Measurements from ENCODE around the gene MAST3. TPM values are rescaled to one million over a fixed set of nuclear protein-coding genes. Genes with fewer than 3 reads are reported as not detected.

Gene MAST3
- total and polyA plus RNA-seq, 2 donors: 3.5 to 7.0 TPM

DNA sequence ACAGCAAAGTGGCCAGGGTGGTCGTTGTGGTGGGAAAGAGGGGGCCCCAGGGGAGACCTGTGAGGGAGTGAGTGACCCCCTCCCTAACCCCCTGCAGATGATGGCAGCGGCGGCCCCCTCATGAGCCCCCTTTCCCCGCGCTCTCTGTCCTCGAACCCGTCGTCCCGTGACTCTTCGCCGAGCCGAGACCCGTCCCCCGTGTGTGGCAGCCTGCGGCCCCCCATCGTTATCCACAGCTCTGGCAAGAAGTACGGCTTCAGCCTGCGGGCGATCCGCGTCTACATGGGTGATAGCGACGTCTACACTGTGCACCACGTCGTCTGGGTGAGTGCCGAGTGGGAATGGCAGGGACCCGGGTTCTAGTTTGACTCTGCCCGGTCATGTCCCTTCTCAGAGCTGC, 47.3 kb downstream of the MAST3 start:
- WGBS: 97% methylated on average over 28 of the region's 28 CpGs

GRCh38 chr19:18145391-18145999, 47.9 kb downstream of the MAST3 start:
- Histone ChIP-seq H3K36me3 (ENCODE audit: insufficient read depth) (no peaks in the 10 kb centered on the region), H3K4me3 (ENCODE audit: low read depth, low read length) (no peak overlapping the region), H3K4me1 (ENCODE audit: insufficient read depth) (no peaks in the 10 kb centered on the region), H3K27ac (ENCODE audit: low read depth) (no peak overlapping the region)
- 92% methylated on average over 19 of the region's 19 CpGs for WGBS
- no peak for DNase-seq (ENCODE audit: extremely low spot score)

More for the DNA sequence above, 47.3 kb downstream of the MAST3 start:
- H3K27ac ChIP-seq (ENCODE audit: low read depth): no peak overlapping the region
- no peak overlapping the region for H3K4me3 ChIP-seq (ENCODE audit: low read depth, low read length)
- no peaks in the 10 kb centered on the region for H3K36me3 ChIP-seq (ENCODE audit: insufficient read depth)
- DNase-seq (ENCODE audit: extremely low spot score): no peak
- no peaks in the 10 kb centered on the region for H3K4me1 ChIP-seq (ENCODE audit: insufficient read depth)

DNA sequence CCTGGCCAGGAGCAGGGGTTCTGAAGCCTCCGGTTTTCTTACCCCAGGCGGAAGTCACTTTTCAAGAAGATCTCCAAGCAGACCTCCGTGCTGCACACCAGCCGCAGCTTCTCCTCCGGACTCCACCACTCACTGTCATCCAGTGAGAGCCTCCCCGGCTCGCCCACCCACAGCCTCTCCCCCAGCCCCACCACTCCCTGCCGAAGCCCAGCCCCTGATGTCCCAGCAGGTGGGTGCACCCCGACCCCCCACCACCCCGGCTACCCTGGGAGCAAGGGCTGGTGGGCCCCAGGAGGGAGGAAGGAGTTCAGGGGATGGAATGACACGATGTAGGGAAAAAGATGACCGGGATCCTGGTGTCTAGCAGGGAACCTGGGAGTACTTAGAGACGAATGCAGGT, 49.8 kb downstream of the MAST3 start:
- Histone ChIP-seq H3K4me1 (ENCODE audit: insufficient read depth) (no peaks in the 10 kb centered on the region), H3K36me3 (ENCODE audit: insufficient read depth) (no peaks in the 10 kb centered on the region), H3K27ac (ENCODE audit: low read depth) (no peak overlapping the region), H3K4me3 (ENCODE audit: low read depth, low read length) (no peak overlapping the region)
- WGBS: 93% methylated on average over 13 of the region's 13 CpGs
- DNase-seq (ENCODE audit: extremely low spot score): no peak

GRCh38 chr19:18149596-18149975, 52.0 kb downstream of the MAST3 start:
- no peak for DNase-seq (ENCODE audit: extremely low spot score)
- no peak overlapping the region for H3K4me3 ChIP-seq (ENCODE audit: low read depth, low read length)
- WGBS: 88% methylated on average over 16 of the region's 16 CpGs
- no peak overlapping the region for H3K27ac ChIP-seq (ENCODE audit: low read depth)
- no peaks in the 10 kb centered on the region for H3K36me3 ChIP-seq (ENCODE audit: insufficient read depth)
- H3K4me1 ChIP-seq (ENCODE audit: insufficient read depth): no peaks in the 10 kb centered on the region

- no peak for DNase-seq (ENCODE audit: extremely low spot score)
- Histone ChIP-seq H3K27ac (ENCODE audit: low read depth) (no peak overlapping the region), H3K36me3 (ENCODE audit: insufficient read depth) (peaks cover 3% of the 10 kb centered on the region), H3K4me1 (ENCODE audit: insufficient read depth) (peaks cover 2% of the 10 kb centered on the region), H3K4me3 (ENCODE audit: low read depth, low read length) (no peak overlapping the region)
- WGBS: 81% methylated on average over 18 of the region's 18 CpGs
Measured at GRCh38 chr19:18150776-18151624, 53.4 kb downstream of the MAST3 start.

DNA sequence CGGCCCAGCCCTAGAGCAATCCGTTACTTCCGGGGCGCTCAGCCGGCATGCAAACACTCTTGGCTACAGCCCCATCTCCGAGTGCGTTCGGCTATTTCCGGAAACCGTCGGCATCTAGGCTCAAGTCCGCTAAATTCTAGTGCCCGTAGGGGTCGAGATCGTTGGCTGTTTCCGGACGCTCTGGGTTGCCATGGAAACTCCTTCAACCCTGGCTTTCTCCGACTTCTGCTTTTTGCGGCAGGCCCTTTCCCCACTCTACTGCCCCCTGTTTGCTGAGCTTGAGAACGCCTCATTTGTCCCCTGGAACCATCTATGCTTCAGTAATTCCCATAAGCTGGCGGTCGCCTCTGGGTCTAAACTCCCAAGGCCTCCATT, 54.9 kb downstream of the MAST3 start:
- WGBS: under 1% methylated on average over 22 of the region's 22 CpGs
- Histone ChIP-seq H3K27ac (ENCODE audit: low read depth) (peak overlapping the region; percentile 87), H3K4me1 (ENCODE audit: insufficient read depth) (peaks cover 2% of the 10 kb centered on the region), H3K36me3 (ENCODE audit: insufficient read depth) (peaks cover 3% of the 10 kb centered on the region), H3K4me3 (ENCODE audit: low read depth, low read length) (peak overlapping the region; percentile 16)
- DNase-seq (ENCODE audit: extremely low spot score): peak; percentile 95

- WGBS: under 1% methylated on average over 86 of the region's 86 CpGs
- Histone ChIP-seq H3K27ac (ENCODE audit: low read depth) (peak within 1 kb of the TSS; percentile 87), H3K36me3 (ENCODE audit: insufficient read depth) (peaks cover 3% of the 10 kb centered on the region), H3K4me3 (ENCODE audit: low read depth, low read length) (peak within 1 kb of the TSS; percentile 68), H3K4me1 (ENCODE audit: insufficient read depth) (peaks cover 2% of the 10 kb centered on the region)
- DNase-seq (ENCODE audit: extremely low spot score): peak; percentile 99
Measured at GRCh38 chr19:18152817-18153555, 55.4 kb downstream of the MAST3 start, which contains the start of gene PIK3R2. Gene PIK3R2 (plus strand): TSS chr19:18153163. CDS start chr19:18155880, 2,717 bp downstream.

DNA sequence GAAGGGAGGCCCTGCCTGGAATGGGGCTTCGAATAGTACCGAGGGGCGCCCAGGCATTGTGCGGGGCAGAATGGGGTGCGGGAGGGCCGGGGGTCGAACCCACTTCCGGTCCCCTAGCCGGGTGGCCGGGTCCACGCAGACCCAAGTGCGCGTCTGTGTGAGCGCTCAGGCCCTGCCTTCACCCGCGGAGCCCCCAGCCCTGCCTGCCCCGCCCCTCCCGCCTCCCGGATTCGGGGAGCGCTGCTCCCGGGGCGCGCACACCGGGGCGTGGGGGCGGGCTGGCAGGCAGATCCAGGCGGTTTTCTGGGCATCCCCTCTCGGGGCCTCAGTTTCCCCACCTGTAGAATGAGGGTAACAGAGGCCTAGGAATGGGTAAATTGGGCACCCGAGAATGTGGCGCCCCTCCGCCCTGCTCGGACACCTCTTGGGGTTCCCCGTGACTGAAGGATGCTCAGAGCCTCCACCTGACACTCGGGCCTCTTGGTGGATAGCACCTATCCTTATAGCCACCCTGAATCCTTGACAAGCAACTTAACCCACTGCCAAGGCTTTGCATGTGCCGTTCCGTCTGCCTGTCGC, 56.1 kb downstream of the MAST3 start:
- no peak for DNase-seq (ENCODE audit: extremely low spot score)
- H3K27ac ChIP-seq (ENCODE audit: low read depth): peak overlapping the region; percentile 87
- peaks cover 3% of the 10 kb centered on the region for H3K36me3 ChIP-seq (ENCODE audit: insufficient read depth)
- 1% methylated on average over 38 of the region's 38 CpGs for WGBS
- H3K4me1 ChIP-seq (ENCODE audit: insufficient read depth): peaks cover 2% of the 10 kb centered on the region
- peak overlapping the region; percentile 68 for H3K4me3 ChIP-seq (ENCODE audit: low read depth, low read length)

GRCh38 chr19:18155095-18156087, 57.8 kb downstream of the MAST3 start:
- peak overlapping the region; percentile 3 for H3K27ac ChIP-seq (ENCODE audit: low read depth)
- peaks cover 3% of the 10 kb centered on the region for H3K36me3 ChIP-seq (ENCODE audit: insufficient read depth)
- no peak for DNase-seq (ENCODE audit: extremely low spot score)
- H3K4me3 ChIP-seq (ENCODE audit: low read depth, low read length): no peak overlapping the region
- peaks cover 2% of the 10 kb centered on the region for H3K4me1 ChIP-seq (ENCODE audit: insufficient read depth)
- WGBS: 93% methylated on average over 43 of the region's 43 CpGs

- H3K36me3 ChIP-seq (ENCODE audit: insufficient read depth): peaks cover 3% of the 10 kb centered on the region
- no peak overlapping the region for H3K27ac ChIP-seq (ENCODE audit: low read depth)
- WGBS: 95% methylated on average over 5 of the region's 6 CpGs
- DNase-seq (ENCODE audit: extremely low spot score): no peak
- peaks cover 2% of the 10 kb centered on the region for H3K4me1 ChIP-seq (ENCODE audit: insufficient read depth)
- H3K4me3 ChIP-seq (ENCODE audit: low read depth, low read length): no peak overlapping the region
Measured at GRCh38 chr19:18156268-18156667, 58.7 kb downstream of the MAST3 start.

DNA sequence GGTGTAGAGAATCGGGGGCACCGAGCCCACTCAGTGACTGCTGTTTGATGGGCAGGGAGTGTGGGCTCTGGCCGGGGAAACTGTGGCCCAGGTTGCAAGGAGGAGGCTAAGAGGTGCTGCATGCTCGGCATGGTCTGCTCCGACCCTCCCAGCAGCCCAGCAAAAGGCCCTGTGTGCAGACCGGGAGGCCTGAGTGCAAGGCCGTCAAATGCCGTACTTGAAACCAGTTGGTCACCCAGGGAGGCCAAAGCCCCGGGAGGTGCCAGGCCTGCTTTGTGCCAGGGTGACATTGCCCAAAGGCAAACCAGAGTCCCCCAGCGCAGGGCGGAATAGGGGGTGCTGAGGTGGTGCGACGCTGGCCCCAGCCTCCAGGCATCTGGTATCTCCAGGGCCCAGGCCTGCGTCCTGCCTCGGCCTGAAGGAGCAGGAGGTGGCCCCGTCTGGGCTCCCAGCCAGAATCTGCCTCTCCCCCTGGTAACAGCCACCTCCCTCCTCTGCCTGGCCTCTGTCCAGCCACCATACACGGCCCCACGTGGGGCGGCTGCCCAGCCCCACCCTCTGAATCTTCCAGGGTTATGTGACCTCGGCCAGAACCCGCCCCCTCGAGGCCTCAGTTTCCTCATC, 59.4 kb downstream of the MAST3 start:
- H3K27ac ChIP-seq (ENCODE audit: low read depth): peak overlapping the region; percentile 28
- peak; percentile 78 for DNase-seq (ENCODE audit: extremely low spot score)
- H3K36me3 ChIP-seq (ENCODE audit: insufficient read depth): peaks cover 3% of the 10 kb centered on the region
- H3K4me1 ChIP-seq (ENCODE audit: insufficient read depth): peaks cover 2% of the 10 kb centered on the region
- 23% methylated on average over 22 of the region's 22 CpGs for WGBS
- H3K4me3 ChIP-seq (ENCODE audit: low read depth, low read length): no peak overlapping the region

DNA sequence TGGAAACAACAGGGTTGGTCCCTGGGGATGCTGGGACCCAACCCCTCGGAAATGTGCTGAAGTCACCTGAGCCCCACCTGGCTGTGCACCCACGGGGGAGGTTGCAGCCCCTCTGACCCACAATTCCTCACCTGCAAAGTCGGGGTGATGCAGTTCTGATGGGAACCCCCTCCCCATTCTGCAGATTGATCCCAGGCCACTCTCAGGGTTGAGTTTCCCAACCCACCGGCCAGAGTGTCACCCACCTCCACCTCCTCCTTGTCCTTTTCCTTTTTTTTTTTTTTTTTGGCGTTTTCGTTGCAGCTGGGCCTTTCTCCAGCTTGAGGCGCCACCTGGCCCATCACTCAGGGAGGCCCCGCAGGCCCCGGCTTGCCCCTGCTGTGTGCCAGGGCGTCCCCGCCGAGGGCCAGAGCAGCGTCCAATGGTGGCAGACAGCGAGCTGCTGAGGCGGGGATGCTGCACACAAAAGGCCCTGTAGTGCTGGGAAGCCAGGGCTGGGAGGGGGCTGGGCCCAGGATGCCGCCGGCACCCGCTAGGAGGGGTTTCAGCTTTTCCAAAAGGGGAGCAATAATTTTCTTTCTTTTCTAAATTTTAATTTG, 60.0 kb downstream of the MAST3 start:
- 37% methylated on average over 18 of the region's 18 CpGs for WGBS
- DNase-seq (ENCODE audit: extremely low spot score): peak; percentile 29
- H3K4me3 ChIP-seq (ENCODE audit: low read depth, low read length): no peak overlapping the region
- peak overlapping the region; percentile 28 for H3K27ac ChIP-seq (ENCODE audit: low read depth)
- H3K36me3 ChIP-seq (ENCODE audit: insufficient read depth): peaks cover 3% of the 10 kb centered on the region
- peaks cover 2% of the 10 kb centered on the region for H3K4me1 ChIP-seq (ENCODE audit: insufficient read depth)
